CD14-positive monocyte (primary cell): ENCODE results near the gene SHPK. TPM values are rescaled to one million over a fixed set of nuclear protein-coding genes. Genes with fewer than 3 reads are reported as not detected.

Experiments used
- DNase-seq, 3 donors: peaks; one replicate each; pipeline ENCODE4 v3.0.0-alpha.2; 2011 to 2022
- H2AFZ ChIP-seq: 2 replicates; pipeline ENCODE4 v1.6.0; 2012; ENCODE audit warnings: mild to moderate bottlenecking, low read depth, low read length, inconsistent platforms; ENCODE audit not compliant: insufficient read depth, poor library complexity, severe bottlenecking
- H3K27ac ChIP-seq, 2 donors: 1 replicate in 1 of 2; 2 replicates in 1 of 2; pipeline ENCODE4 v1.5.1; 2012 to 2013; ENCODE audit warnings: low read length in 2 of 2, control low read depth in 1 of 2, inconsistent platforms in 1 of 2, low read depth in 1 of 2, mild to moderate bottlenecking in 1 of 2
- H3K27me3 ChIP-seq, 2 donors: one replicate each; pipeline versions ENCODE4 v1.6.0 to v1.6.1; 2011 to 2013; ENCODE audit warnings: low read length in 2 of 2; ENCODE audit not compliant: control insufficient read depth in 2 of 2, insufficient read depth in 2 of 2
- H3K36me3 ChIP-seq, 2 donors: replicated peaks in 1 of 2; 1 replicate in 1 of 2; 2 replicates in 1 of 2; pipeline versions ENCODE4 v1.5.1 to v1.6.1; 2012 to 2013; ENCODE audit warnings: low read length in 2 of 2, control low read depth in 1 of 2, inconsistent platforms in 1 of 2, mild to moderate bottlenecking in 1 of 2; ENCODE audit not compliant: insufficient read depth in 2 of 2, control insufficient read depth in 1 of 2
- H3K4me1 ChIP-seq, 2 donors: 1 replicate in 1 of 2; 2 replicates in 1 of 2; pipeline versions ENCODE4 v1.5.1 to v1.6.1; 2012 to 2013; ENCODE audit warnings: low read length in 2 of 2, control low read depth in 1 of 2, inconsistent platforms in 1 of 2, mild to moderate bottlenecking in 1 of 2, moderate library complexity in 1 of 2; ENCODE audit not compliant: insufficient read depth in 2 of 2, control insufficient read depth in 1 of 2
- H3K4me2 ChIP-seq: replicated peaks from 2 replicates; pipeline ENCODE3; 2012; ENCODE audit warnings: low read length, moderate library complexity, mild to moderate bottlenecking; ENCODE audit not compliant: poor library complexity, severe bottlenecking; ENCODE audit errors: extremely low read depth
- H3K4me3 ChIP-seq, 3 experiments: fragments of 200-600 bp in 1 of 3; sonication (generic) in 1 of 3; replicated peaks in 1 of 3; 1 replicate in 2 of 3; 2 replicates in 1 of 3; pipeline ENCODE4 v1.5.1; 2011 to 2013; ENCODE audit warnings: low read length in 3 of 3, mild to moderate bottlenecking in 3 of 3, control low read depth in 2 of 3, low read depth in 2 of 3, inconsistent platforms in 1 of 3, moderate library complexity in 1 of 3
- H3K79me2 ChIP-seq: 2 replicates; pipeline ENCODE4 v1.6.0; 2012; ENCODE audit warnings: mild to moderate bottlenecking, control low read depth, inconsistent platforms, low read length, moderate library complexity; ENCODE audit not compliant: insufficient read depth
- H3K9ac ChIP-seq: 2 replicates; pipeline ENCODE4 v1.6.0; 2017; ENCODE audit warnings: low read length, mild to moderate bottlenecking; ENCODE audit not compliant: insufficient read depth, poor library complexity, severe bottlenecking
- H3K9me3 ChIP-seq, 2 donors: replicated peaks in 1 of 2; 1 replicate in 1 of 2; 2 replicates in 1 of 2; pipeline versions ENCODE4 v1.5.1 to v1.6.1; 2012 to 2013; ENCODE audit warnings: low read length in 2 of 2, control low read depth in 1 of 2; ENCODE audit not compliant: control insufficient read depth in 1 of 2, insufficient read depth in 1 of 2
- H4K20me1 ChIP-seq: 2 replicates; pipeline ENCODE4 v1.6.0; 2012; ENCODE audit warnings: mild to moderate bottlenecking, low read length, control low read depth, moderate library complexity; ENCODE audit not compliant: insufficient read depth
- H3K27ac Mint-ChIP-seq, 7 donors: one replicate each; pipeline ENCODE4 v1.8.0; 2020; ENCODE audit warnings: mild to moderate bottlenecking in 7 of 7, mixed read lengths in 7 of 7, moderate library complexity in 6 of 7, inconsistent platforms in 2 of 7
- H3K27me3 Mint-ChIP-seq, 3 donors: one replicate each; pipeline ENCODE4 v1.8.0; 2021 to 2022; ENCODE audit warnings: low read depth in 3 of 3, mild to moderate bottlenecking in 3 of 3, mixed read lengths in 3 of 3, moderate library complexity in 3 of 3, inconsistent platforms in 1 of 3
- H3K36me3 Mint-ChIP-seq, 2 donors: one replicate each; pipeline ENCODE4 v1.8.0; 2020; ENCODE audit warnings: mixed read lengths in 2 of 2, inconsistent platforms in 1 of 2, mild to moderate bottlenecking in 1 of 2
- H3K4me1 Mint-ChIP-seq: one replicate; pipeline ENCODE4 v1.8.0; 2020; ENCODE audit warnings: mild to moderate bottlenecking, mixed read lengths
- H3K4me3 Mint-ChIP-seq, 2 donors: one replicate each; pipeline ENCODE4 v1.8.0; 2020; ENCODE audit warnings: mild to moderate bottlenecking in 2 of 2, mixed read lengths in 2 of 2, moderate library complexity in 1 of 2
- H3K9me3 Mint-ChIP-seq, 7 donors: one replicate each; pipeline ENCODE4 v1.8.0; 2020 to 2022; ENCODE audit warnings: mixed read lengths in 7 of 7, mild to moderate bottlenecking in 6 of 7, moderate library complexity in 6 of 7, inconsistent platforms in 2 of 7
- CTCF ChIP-seq: fragments of 200-600 bp; IDR thresholded peaks from one replicate; pipeline ENCODE4 v1.8.0; 2022; ENCODE audit warnings: antibody characterized with exemption, mild to moderate bottlenecking
- WGBS: methylation state at CpG from one replicate; pipeline ENCODE4 v1.1.5; 2013; ENCODE audit warnings: missing lambda C conversion rate; ENCODE audit not compliant: insufficient coverage; 5-methylcytosine and 5-hydroxymethylcytosine counted together
- intact Hi-C, 2 donors: fragments of 100-400 bp; cut with micrococcal nuclease; formaldehyde crosslinking; loops; one replicate each; pipeline versions ENCODE4 v1.15.0 to v1.15.1; 2023
- polyA plus RNA-seq, 3 donors: library from polyadenylated mRNA; depleted of rRNA in 1 of 3; unstranded in 2 of 3; stranded (reverse) in 1 of 3; fragments of 300-500 nt in 2 of 3; fragments of >200 nt in 1 of 3; fragmentation: Illumina TruSeq in 2 of 3; gene quantifications; 1 replicate in 2 of 3; 2 replicates in 1 of 3; pipeline ENCODE4 v1.2.3, GENCODE V29; 2012 to 2021

SHPK gene
- polyA plus RNA-seq, 3 donors = 4.3 to 4.6 (median 4.6) TPM

- H3K36me3 Mint-ChIP-seq = peaks cover 2 to 26% of the 10 kb centered on the region in 2 donors
- peaks cover 0 to 2% (median under 1%) of the 10 kb centered on the region in 3 donors for H3K27me3 Mint-ChIP-seq
- TF ChIP-seq CTCF = no peak
- no peaks in the 10 kb centered on the region for H3K9me3 Mint-ChIP-seq
- no peak overlapping the region for H3K4me3 ChIP-seq
- no peak overlapping the region for H3K9ac ChIP-seq
- H3K36me3 ChIP-seq = peaks cover 0 to 5% of the 10 kb centered on the region in 2 donors
- no peak overlapping the region for H2AFZ ChIP-seq
- intact Hi-C loops = no loop called here
- no peak for DNase-seq
- no peaks in the 10 kb centered on the region for H3K27me3 ChIP-seq
- no peaks in the 10 kb centered on the region for H3K9me3 ChIP-seq
- no peak overlapping the region for H3K4me2 ChIP-seq
- no peaks in the 10 kb centered on the region for H3K4me1 ChIP-seq
- WGBS = 97% methylated on average over 6 of the region's 9 CpGs
- H3K4me1 Mint-ChIP-seq = no peaks in the 10 kb centered on the region
- H4K20me1 ChIP-seq = no peaks in the 10 kb centered on the region
- H3K27ac ChIP-seq = no peak overlapping the region
- peak overlapping the region in 2 of 7 donors; percentile 42 to 53 for H3K27ac Mint-ChIP-seq
- no peaks in the 10 kb centered on the region for H3K79me2 ChIP-seq
- H3K4me3 Mint-ChIP-seq = no peak overlapping the region
These were observed 66.4 kb downstream of the SHPK start for GRCh38 chr17:3569534-3570137.

GRCh38 chr17:3566551-3566950 is 69.5 kb downstream of the SHPK start:
- H3K4me2 ChIP-seq = no peak overlapping the region
- H3K9me3 Mint-ChIP-seq = no peaks in the 10 kb centered on the region
- DNase-seq = no peak
- intact Hi-C loops = no loop called here
- H3K27me3 ChIP-seq = no peaks in the 10 kb centered on the region
- H3K79me2 ChIP-seq = no peaks in the 10 kb centered on the region
- H4K20me1 ChIP-seq = no peaks in the 10 kb centered on the region
- H3K36me3 Mint-ChIP-seq = peaks cover 2 to 21% of the 10 kb centered on the region in 2 donors
- peaks cover 0 to 3% of the 10 kb centered on the region in 2 donors for H3K36me3 ChIP-seq
- no peaks in the 10 kb centered on the region for H3K4me1 Mint-ChIP-seq
- 97% methylated on average over 11 of the region's 12 CpGs for WGBS
- no peak overlapping the region for H3K27ac ChIP-seq
- no peak overlapping the region for H2AFZ ChIP-seq
- H3K4me1 ChIP-seq = no peaks in the 10 kb centered on the region
- H3K9me3 ChIP-seq = no peaks in the 10 kb centered on the region
- H3K4me3 Mint-ChIP-seq = no peak overlapping the region
- no peak for TF ChIP-seq CTCF
- no peak overlapping the region for H3K9ac ChIP-seq
- H3K27ac Mint-ChIP-seq = no peak overlapping the region
- H3K27me3 Mint-ChIP-seq = peaks cover 0 to 3% (median 0%) of the 10 kb centered on the region in 3 donors
- no peak overlapping the region for H3K4me3 ChIP-seq
